ENCODE results near the gene LAMA3. TPM values are rescaled to one million over a fixed set of nuclear protein-coding genes. Genes with fewer than 3 reads are reported as not detected.
"Not testable (repeated sequence)": the region's sequence is repeated elsewhere in the genome, so short reads cannot be mapped to it uniquely, and the experiment has no call there.

Gene LAMA3
- total RNA-seq, 2 experiments from 2014 or later = 0.05 to 0.18 TPM

DNA sequence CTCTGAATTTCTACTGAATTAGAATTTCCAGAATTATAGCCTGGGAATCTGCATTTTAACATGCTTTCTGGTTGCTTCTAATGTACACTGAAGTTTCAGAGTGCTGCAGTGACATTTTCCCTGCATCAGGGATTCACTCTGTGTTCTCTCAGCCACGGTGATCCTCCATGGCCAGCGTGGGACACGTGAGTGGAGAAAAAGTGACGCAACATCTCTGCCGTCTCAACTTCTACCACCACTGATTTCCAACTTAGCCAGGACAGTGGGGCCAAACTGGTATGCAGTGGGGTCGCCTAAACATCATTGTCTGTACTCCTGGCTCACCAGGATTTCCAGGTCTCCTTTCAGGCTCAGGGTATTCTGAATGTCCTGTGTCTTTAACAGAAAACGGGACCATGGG lies 44.6 kb downstream of the LAMA3 start:
- Mint-ChIP-seq H3K4me1 (peaks cover 14% of the 10 kb centered on the region), H3K4me3 (no peak overlapping the region), H3K27me3 (peaks cover 38% of the 10 kb centered on the region), H3K9me3 (no peaks in the 10 kb centered on the region), H3K36me3 (ENCODE audit: low read depth) (no peaks in the 10 kb centered on the region), H3K27ac (no peak overlapping the region)
- ChIA-PET POLR2A (no interaction called here), CTCF (no interaction called here)
- no peak for DNase-seq

DNA sequence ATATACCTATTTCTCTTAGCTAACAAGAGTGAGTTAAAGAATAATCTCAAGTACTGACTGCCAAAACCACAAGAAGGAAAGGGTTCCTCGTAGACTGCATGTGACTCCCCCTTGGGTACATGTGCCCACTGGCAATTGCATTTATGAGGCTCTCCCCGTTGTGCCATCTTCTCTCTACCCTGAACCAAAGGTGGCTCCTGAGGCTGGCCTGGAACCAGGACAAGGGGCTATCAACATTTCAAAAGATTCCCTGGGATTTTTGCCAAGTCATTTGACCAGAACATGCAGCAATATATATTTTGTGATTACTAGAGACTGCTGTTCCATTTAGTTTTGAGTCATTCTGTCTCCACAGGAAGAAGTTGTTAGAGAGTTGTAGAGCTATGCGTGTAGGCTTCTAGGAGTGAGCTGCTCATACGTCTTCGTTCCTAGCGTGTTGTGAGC lies 45.8 kb downstream of the LAMA3 start:
- H3K27me3 Mint-ChIP-seq = peaks cover 47% of the 10 kb centered on the region
- POLR2A ChIA-PET = no interaction called here
- no peak overlapping the region for H3K4me3 Mint-ChIP-seq
- H3K36me3 Mint-ChIP-seq (ENCODE audit: low read depth) = no peaks in the 10 kb centered on the region
- no peaks in the 10 kb centered on the region for H3K9me3 Mint-ChIP-seq
- H3K4me1 Mint-ChIP-seq = peaks cover 14% of the 10 kb centered on the region
- CTCF ChIA-PET = no interaction called here
- DNase-seq = no peak
- H3K27ac Mint-ChIP-seq = no peak overlapping the region

DNA sequence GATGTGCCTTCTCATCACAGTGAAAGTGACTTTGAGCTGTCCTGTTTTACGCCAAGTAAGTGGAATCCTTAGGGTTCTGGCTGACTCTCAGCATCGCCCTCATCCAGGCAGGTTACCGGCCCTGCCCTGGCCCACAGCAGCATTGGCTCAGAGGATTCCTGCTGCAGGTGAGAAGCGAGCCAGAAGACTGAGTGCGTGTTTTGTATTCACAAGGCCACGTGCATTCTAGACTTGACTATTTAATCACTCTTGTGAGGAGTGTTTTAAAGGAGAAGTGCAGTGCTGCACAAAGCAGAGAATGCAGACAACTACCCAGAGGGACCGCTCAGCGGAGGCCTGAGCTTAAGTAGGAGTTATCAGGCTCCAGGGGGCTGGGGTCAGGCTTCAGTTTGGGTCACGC lies 48.3 kb downstream of the LAMA3 start:
- no peak for DNase-seq
- H3K4me1 Mint-ChIP-seq = peaks cover 16% of the 10 kb centered on the region
- H3K27ac Mint-ChIP-seq = no peak overlapping the region
- POLR2A ChIA-PET = no interaction called here
- no peaks in the 10 kb centered on the region for H3K9me3 Mint-ChIP-seq
- peaks cover 44% of the 10 kb centered on the region for H3K27me3 Mint-ChIP-seq
- H3K36me3 Mint-ChIP-seq (ENCODE audit: low read depth) = no peaks in the 10 kb centered on the region
- CTCF ChIA-PET = no interaction called here
- no peak overlapping the region for H3K4me3 Mint-ChIP-seq

DNA sequence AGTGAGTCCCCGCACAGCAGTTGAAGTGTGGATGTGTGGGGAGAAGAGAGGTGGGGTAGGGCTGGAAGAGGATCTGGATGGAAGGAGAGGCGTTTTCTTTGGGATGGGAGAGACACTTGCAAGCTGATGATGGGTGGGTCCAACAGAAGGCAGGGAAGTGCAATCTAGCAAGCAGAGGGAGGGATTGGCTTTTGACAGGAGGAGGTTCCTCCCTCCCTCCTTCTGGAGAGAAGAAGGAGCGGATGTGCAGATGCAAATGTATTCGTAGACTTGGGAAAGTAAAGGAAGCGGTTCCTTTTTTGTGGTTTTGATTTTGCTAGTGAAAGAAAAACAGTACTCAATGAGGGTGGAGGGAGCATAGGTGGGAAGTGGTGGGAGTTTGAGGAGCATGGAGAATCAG lies 48.9 kb downstream of the LAMA3 start:
- Mint-ChIP-seq H3K27me3 (peaks cover 47% of the 10 kb centered on the region), H3K27ac (no peak overlapping the region), H3K4me1 (peaks cover 16% of the 10 kb centered on the region), H3K9me3 (no peaks in the 10 kb centered on the region), H3K36me3 (ENCODE audit: low read depth) (no peaks in the 10 kb centered on the region), H3K4me3 (no peak overlapping the region)
- ChIA-PET POLR2A (no interaction called here), CTCF (no interaction called here)
- DNase-seq = no peak

DNA sequence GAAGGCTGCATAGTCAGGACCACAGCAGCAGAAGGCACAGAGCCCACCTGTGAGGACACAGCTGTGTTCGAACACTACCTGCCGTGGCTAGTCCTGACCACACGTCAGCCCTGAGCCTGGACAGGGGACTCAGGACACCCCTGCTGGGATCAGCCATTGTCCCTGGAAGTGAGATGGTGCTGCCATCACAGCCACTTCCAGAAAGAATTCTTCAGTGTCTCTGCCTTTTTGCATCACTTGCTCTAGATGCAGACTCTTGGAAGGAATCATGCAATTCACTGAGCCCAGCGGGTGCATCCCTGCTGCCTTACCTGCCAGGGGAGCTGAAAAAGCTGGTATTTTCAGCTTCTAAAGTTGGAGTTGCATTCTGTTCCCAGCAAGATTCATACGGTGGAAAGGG lies 49.3 kb downstream of the LAMA3 start:
- H3K4me1 Mint-ChIP-seq = peaks cover 16% of the 10 kb centered on the region

DNA sequence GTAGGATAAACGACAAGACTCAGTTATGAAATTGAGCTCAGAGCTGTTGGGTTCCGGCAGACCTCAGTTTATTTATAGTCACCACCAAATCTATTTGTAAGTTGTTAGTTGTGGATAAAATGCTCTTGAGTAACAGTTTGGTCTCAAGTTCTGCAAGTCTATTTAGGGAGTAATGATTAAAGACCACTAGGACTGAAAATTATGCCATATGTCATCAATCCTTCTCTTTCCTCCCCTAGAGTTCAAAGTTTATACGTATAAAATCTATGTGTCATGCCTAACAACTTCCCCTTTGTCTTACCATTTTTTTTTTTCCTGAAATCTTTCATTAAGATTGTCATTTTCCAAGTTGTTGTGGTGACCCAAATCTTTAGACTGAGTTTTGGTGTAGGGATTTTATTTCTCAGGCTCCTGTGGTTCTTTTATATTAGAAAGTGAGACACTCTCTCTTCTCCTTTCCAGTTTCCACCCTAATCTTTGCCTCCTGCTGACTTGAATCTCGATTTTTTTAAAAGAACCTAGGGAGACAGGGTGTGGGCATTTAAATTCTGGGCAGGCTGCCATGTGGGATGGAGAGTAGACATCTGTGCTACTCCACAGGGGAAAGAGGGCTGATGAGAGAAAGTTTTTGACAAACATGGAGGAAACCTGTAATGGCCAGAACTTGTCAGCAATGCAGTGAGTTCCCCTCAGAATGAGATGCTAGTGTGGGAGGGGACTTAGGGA lies 51.0 kb downstream of the LAMA3 start:
- Mint-ChIP-seq H3K4me1 (peaks cover 15% of the 10 kb centered on the region), H3K4me3 (no peak overlapping the region), H3K36me3 (ENCODE audit: low read depth) (no peaks in the 10 kb centered on the region), H3K27ac (no peak overlapping the region), H3K27me3 (peaks cover 44% of the 10 kb centered on the region), H3K9me3 (no peaks in the 10 kb centered on the region)
- no peak for DNase-seq
- ChIA-PET POLR2A (no interaction called here), CTCF (no interaction called here)

More for the DNA sequence above, 49.3 kb downstream of the LAMA3 start:
- peaks cover 45% of the 10 kb centered on the region for H3K27me3 Mint-ChIP-seq
- H3K9me3 Mint-ChIP-seq = no peaks in the 10 kb centered on the region
- no peaks in the 10 kb centered on the region for H3K36me3 Mint-ChIP-seq (ENCODE audit: low read depth)
- no peak for DNase-seq
- CTCF ChIA-PET = no interaction called here
- no peak overlapping the region for H3K4me3 Mint-ChIP-seq
- POLR2A ChIA-PET = no interaction called here
- no peak overlapping the region for H3K27ac Mint-ChIP-seq

DNA sequence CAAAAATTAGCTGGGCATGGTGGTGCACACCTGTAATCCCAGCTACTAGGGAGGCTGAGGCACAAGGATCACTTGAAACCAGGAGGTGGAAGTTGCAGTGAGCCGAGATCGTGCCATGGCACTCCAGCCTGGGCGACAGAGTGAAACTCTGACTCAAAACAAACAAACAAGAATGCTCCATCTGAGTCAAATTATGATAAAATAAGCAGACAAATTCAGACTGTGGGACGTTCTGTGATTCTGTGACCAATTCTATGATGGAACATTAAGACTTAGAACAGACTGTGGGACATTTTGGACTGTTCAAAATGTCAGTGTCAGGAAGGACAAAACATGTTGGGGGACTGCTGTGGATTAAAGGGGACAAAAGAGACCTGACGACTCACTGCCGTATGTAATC lies 52.7 kb downstream of the LAMA3 start:
- H3K9me3 Mint-ChIP-seq; CTCF ChIA-PET; H3K27ac Mint-ChIP-seq; H3K36me3 Mint-ChIP-seq (ENCODE audit: low read depth); DNase-seq; POLR2A ChIA-PET; H3K4me3 Mint-ChIP-seq: not testable (repeated sequence)
- Mint-ChIP-seq H3K4me1 (peaks cover 13% of the 10 kb centered on the region), H3K27me3 (peaks cover 46% of the 10 kb centered on the region)

DNA sequence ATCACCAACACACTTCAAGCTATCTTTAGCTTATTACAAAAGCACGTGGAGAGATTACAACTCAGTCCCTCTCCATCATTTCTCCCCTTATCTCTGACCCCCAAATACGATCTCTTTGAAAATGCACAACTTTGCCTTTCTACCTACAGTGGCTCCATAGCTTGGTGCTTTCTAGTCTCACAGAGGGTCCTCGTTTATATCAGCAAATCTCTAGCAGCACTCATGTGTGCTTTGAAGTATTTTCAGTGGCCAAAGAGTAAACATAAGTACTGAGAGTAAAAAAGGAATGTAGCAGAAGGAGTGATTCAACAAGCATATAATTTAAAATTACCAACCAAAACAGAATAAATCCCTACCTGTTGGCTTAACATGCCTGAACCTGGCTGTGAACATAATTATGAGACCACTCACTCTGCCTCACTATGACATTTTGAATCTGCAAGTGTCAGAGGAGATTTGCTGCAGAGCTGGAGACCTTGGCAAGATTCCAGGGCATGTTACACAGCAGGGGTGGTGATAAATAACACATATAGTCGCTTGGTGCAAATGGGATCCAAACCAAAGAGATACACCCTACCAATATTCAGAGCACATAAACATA lies 54.6 kb downstream of the LAMA3 start:
- DNase-seq = no peak
- CTCF ChIA-PET = no interaction called here
- peaks cover 2% of the 10 kb centered on the region for H3K4me1 Mint-ChIP-seq
- H3K4me3 Mint-ChIP-seq = no peak overlapping the region
- POLR2A ChIA-PET = no interaction called here
- H3K9me3 Mint-ChIP-seq = no peaks in the 10 kb centered on the region
- H3K27ac Mint-ChIP-seq = no peak overlapping the region
- H3K36me3 Mint-ChIP-seq (ENCODE audit: low read depth) = no peaks in the 10 kb centered on the region
- H3K27me3 Mint-ChIP-seq = peaks cover 39% of the 10 kb centered on the region

DNA sequence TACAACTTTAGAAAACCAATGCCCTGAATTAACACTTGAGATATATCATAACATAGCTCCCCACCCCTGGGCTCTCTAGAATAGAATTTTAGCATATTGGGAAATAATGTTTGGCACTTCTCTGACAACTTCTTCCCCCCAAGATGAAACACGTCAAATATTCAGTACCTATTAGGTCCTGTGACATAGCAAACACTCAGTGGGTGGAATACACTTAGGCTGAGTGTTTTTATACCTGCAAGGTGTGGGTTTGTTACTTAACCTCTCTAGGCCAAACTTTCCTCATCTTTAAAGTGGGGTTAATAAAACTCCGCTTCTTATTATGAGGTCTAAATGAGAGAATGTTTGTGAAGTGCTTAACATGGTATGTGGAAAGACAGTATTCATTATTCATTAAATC lies 56.1 kb downstream of the LAMA3 start:
- ChIA-PET CTCF (no interaction called here), POLR2A (no interaction called here)
- Mint-ChIP-seq H3K36me3 (ENCODE audit: low read depth) (no peaks in the 10 kb centered on the region), H3K27me3 (peaks cover 37% of the 10 kb centered on the region), H3K27ac (no peak overlapping the region), H3K4me1 (peaks cover 2% of the 10 kb centered on the region), H3K4me3 (no peak overlapping the region), H3K9me3 (no peaks in the 10 kb centered on the region)
- no peak for DNase-seq

DNA sequence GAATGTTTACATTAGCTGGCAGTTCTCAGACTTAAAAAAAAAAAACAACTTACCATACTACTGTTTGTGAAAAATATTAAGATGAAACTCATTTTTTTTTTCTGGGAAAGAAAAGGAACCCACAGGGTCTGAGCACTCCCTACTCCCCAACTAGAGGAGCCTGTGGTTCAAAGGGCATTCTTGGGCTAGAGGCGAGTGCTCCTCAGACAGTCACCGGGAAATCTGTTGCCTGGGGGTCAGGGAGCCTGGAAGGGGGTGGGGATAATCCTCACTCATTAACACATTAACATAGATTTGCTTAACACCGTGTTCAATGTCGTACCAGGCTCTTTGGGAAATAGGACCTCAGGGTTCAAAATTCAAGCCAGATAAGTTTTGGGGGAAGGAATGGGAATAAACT lies 57.6 kb downstream of the LAMA3 start:
- Mint-ChIP-seq H3K9me3 (no peaks in the 10 kb centered on the region), H3K4me3 (no peak overlapping the region), H3K27ac (no peak overlapping the region), H3K27me3 (peaks cover 44% of the 10 kb centered on the region), H3K4me1 (peaks cover 2% of the 10 kb centered on the region), H3K36me3 (ENCODE audit: low read depth) (no peaks in the 10 kb centered on the region)
- POLR2A ChIA-PET = no interaction called here
- DNase-seq = no peak
- CTCF ChIA-PET = no interaction called here

DNA sequence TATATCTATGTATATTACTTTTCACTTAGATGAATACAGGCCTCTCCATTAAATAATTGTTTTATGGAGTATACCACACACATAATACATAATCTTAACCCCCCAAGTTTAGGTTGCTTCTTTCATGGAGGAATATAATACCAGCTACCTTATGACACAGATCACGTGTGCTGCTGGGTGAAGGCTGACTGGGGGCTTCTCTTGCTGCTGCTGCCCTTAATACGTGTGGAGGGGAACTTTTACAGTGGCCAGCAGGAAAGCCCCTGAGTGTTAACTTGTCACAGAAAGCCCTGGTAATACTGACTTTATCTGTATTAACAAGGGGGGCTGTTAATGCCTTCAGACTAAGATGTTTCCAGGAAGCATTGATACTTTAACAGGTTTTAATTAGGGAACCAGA lies 63.1 kb downstream of the LAMA3 start:
- POLR2A ChIA-PET = no interaction called here
- Mint-ChIP-seq H3K27ac (no peak overlapping the region), H3K36me3 (ENCODE audit: low read depth) (no peaks in the 10 kb centered on the region), H3K4me1 (no peaks in the 10 kb centered on the region), H3K27me3 (peaks cover 31% of the 10 kb centered on the region), H3K9me3 (no peaks in the 10 kb centered on the region), H3K4me3 (no peak overlapping the region)
- CTCF ChIA-PET = interaction anchor here (0.5 kb wide), 1 partner anchor 265 kb away, joined by 3 read pairs; no protein-coding TSS in a partner anchor
- DNase-seq = no peak

DNA sequence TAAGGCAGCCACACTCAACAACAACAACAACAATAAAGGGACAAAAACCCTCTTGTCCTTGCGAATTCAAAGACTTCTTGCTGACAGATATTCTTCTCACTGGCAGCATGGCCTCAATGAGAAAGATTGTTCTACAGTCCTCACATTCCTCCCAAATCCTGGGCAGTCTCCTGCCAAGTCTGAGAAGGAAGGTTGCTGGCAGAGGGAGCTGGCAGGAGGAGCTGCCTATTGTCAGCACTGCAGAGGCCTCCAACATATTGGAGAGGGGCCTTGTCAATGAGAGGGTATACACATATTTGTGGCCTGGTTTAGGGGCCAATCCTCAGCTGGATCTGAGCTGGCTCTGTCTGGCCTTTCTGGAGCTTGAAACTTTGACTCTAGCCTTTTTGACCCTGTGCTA lies 63.5 kb downstream of the LAMA3 start:
- H3K4me3 Mint-ChIP-seq = no peak overlapping the region
- H3K27ac Mint-ChIP-seq = no peak overlapping the region
- no peaks in the 10 kb centered on the region for H3K4me1 Mint-ChIP-seq
- ChIA-PET CTCF (no interaction called here), POLR2A (no interaction called here)
- DNase-seq = no peak
- peaks cover 27% of the 10 kb centered on the region for H3K27me3 Mint-ChIP-seq
- H3K9me3 Mint-ChIP-seq = no peaks in the 10 kb centered on the region
- no peaks in the 10 kb centered on the region for H3K36me3 Mint-ChIP-seq (ENCODE audit: low read depth)

DNA sequence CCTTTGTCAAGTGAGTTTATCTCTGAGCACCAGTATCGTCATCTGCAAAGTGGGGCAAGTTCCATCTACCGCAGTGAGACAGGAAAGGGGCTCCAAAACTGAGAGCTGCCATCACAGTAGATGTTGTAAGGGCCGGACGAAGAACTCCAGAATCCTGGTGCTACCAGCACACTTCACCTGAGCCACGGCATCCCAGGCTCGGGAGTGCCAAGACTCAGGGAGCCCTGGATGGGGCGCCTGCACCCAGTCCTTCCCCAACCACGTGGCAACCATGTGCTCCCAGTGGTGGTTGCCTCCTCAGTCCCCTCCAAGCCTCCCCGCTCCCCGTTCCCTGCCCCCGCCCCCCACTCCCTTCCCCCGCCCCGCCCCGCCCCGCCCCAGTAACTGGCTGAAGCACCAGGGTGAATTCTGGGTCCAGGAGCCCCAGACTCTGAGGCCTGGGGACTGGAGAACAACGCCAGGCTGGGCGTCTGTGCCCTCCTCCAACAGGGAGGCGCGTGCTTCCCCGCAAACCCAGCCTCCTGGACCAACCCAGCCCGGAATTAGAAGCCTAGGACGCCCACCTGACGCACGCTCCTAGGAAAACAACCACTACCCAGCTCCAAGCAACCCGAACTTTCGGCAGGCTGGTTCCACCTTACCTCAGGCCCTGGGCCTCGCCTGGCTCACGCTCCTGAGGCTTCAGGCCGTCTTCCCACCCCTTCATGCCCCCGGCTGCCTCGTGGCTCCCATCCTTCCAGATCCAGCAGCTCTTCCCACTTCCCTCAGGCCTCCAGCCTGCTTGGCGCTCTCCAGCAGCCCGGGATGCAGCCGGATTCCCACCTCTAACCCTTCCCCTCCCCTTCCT lies 67.6 kb downstream of the LAMA3 start:
- DNase-seq = no peak
- H3K36me3 Mint-ChIP-seq (ENCODE audit: low read depth) = no peaks in the 10 kb centered on the region
- H3K27me3 Mint-ChIP-seq = peaks cover 10% of the 10 kb centered on the region
- no peaks in the 10 kb centered on the region for H3K4me1 Mint-ChIP-seq
- no peak overlapping the region for H3K27ac Mint-ChIP-seq
- H3K9me3 Mint-ChIP-seq = no peaks in the 10 kb centered on the region
- no peak overlapping the region for H3K4me3 Mint-ChIP-seq
- CTCF ChIA-PET = no interaction called here
- POLR2A ChIA-PET = no interaction called here

DNA sequence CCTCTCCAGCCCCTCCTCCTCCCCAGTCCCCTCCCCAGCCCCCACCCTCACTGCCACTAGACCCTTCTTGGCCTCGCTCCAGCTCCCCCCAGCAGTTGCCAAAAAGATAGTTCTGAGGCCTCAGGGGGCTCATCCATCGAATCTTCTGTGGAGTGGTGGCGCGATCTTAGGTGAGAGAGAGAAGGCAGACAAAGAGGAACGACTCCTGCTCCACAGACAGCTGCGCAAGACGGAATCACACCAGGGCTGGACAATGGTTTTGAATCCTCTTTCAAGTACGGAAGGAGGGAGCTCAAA lies 68.1 kb downstream of the LAMA3 start:
- no peaks in the 10 kb centered on the region for H3K9me3 Mint-ChIP-seq
- H3K27ac Mint-ChIP-seq = no peak overlapping the region
- ChIA-PET POLR2A (no interaction called here), CTCF (no interaction called here)
- H3K4me1 Mint-ChIP-seq = no peaks in the 10 kb centered on the region
- H3K36me3 Mint-ChIP-seq (ENCODE audit: low read depth) = no peaks in the 10 kb centered on the region
- DNase-seq = no peak
- H3K27me3 Mint-ChIP-seq = peaks cover 8% of the 10 kb centered on the region
- no peak overlapping the region for H3K4me3 Mint-ChIP-seq

Data from activated CD4-positive, alpha-beta memory T cell treated with anti-CD3 and anti-CD28 coated beads, Interleukin-2, amount 10 ng/mL, durations not matched to agents 7 days and 5 days (primary cell).